Astrocyte of the cerebellum (primary cell): ENCODE data around the gene ARHGEF25.

Experiments used
- DNase-seq: peaks from one replicate; pipeline ENCODE4 v3.0.0-alpha.2; 2011; ENCODE audit warnings: low read depth
- H3K4me3 ChIP-seq: 2 replicates; pipeline ENCODE4 v1.5.1; 2011; ENCODE audit warnings: mild to moderate bottlenecking, low read depth, low read length, moderate library complexity
- in situ Hi-C: cut with HindIII; loops from 2 replicates; pipeline ENCODE4 v1.10.0; 2017; ENCODE audit warnings: low sequenced_read_pairs
- TF ChIP-seq, protein P1 (sequence below): IDR thresholded peaks from 2 replicates; pipeline ENCODE4 v1.5.1; 2012; ENCODE audit warnings: low read length, low read depth, moderate library complexity, mild to moderate bottlenecking; ENCODE audit errors: missing control alignments

ARHGEF25 gene

DNA sequence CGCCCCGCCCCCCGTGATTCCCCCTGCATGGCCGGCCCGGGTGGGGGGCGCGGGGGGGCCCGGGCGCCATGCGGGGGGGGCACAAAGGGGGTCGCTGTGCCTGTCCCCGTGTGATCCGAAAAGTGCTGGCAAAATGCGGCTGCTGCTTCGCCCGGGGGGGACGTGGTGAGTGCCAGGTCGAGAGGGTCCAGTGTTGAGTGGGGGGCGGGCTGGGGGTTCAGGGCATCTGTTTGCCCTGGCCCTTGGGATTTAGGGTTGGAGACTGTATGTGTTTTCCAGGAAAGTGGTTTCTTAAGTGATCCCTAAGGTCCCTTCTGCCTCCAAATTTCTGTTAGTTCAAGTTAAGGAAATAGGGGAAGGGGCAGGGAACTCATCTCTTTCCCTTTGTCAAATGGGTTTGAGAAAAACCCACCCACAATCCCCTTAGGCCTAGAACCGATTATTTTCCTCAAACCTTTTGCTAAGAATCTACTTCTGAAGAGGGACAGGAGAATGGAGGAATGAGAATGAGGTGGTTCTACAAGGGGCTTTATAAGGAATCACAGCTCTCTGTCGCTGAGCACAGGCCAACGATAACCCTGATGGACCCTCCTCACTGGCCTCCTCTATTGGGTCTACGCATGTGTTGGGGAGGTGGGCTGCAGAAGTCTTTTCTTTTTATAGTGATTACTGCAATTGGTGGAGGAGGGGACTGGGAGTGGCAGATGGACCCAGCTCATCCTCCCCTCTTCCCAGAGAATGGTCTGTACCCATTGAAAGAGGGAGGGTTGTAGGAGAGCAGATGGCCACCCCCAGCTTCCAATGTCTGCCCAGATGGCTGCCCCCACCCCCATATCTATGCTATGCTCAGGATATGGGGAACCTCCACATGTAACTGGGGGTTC lies 834 bp downstream of the ARHGEF25 start:
- TF ChIP-seq, protein P1, sequence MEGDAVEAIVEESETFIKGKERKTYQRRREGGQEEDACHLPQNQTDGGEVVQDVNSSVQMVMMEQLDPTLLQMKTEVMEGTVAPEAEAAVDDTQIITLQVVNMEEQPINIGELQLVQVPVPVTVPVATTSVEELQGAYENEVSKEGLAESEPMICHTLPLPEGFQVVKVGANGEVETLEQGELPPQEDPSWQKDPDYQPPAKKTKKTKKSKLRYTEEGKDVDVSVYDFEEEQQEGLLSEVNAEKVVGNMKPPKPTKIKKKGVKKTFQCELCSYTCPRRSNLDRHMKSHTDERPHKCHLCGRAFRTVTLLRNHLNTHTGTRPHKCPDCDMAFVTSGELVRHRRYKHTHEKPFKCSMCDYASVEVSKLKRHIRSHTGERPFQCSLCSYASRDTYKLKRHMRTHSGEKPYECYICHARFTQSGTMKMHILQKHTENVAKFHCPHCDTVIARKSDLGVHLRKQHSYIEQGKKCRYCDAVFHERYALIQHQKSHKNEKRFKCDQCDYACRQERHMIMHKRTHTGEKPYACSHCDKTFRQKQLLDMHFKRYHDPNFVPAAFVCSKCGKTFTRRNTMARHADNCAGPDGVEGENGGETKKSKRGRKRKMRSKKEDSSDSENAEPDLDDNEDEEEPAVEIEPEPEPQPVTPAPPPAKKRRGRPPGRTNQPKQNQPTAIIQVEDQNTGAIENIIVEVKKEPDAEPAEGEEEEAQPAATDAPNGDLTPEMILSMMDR = no peak
- no peak for DNase-seq
- in situ Hi-C loops = no loop called here
- H3K4me3 ChIP-seq = peak overlapping the region; percentile 59

DNA sequence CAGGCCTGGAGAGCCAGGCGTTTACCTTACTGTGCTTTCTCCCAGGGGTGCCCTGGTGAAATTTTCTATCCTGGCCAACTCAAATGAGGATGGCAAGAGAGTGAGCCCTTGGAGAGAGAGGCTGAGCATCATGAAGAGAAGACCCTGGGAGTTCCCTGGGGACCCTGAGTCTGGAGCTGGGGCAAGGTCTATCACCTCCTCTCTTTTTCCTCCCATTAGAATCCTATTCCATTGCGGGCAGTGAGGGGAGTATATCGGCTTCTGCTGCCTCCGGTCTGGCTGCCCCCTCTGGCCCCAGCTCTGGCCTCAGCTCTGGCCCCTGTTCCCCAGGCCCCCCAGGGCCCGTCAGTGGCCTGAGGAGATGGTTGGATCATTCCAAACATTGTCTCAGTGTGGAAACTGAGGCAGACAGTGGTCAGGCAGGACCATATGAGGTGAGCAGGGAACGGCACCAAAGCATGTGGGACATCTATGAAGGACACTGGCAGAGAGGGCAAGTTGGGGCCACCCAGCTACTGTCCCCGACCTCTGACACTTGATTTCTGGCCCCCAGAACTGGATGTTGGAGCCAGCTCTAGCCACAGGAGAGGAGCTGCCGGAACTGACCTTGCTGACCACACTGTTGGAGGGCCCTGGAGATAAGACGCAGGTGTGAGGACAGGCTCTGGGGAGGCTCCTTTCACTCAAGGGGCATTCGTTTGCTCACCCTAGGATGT lies 1.6 kb downstream of the ARHGEF25 start:
- in situ Hi-C loops = no loop called here
- TF ChIP-seq, protein P1 = no peak
- no peak overlapping the region for H3K4me3 ChIP-seq
- DNase-seq = no peak

DNA sequence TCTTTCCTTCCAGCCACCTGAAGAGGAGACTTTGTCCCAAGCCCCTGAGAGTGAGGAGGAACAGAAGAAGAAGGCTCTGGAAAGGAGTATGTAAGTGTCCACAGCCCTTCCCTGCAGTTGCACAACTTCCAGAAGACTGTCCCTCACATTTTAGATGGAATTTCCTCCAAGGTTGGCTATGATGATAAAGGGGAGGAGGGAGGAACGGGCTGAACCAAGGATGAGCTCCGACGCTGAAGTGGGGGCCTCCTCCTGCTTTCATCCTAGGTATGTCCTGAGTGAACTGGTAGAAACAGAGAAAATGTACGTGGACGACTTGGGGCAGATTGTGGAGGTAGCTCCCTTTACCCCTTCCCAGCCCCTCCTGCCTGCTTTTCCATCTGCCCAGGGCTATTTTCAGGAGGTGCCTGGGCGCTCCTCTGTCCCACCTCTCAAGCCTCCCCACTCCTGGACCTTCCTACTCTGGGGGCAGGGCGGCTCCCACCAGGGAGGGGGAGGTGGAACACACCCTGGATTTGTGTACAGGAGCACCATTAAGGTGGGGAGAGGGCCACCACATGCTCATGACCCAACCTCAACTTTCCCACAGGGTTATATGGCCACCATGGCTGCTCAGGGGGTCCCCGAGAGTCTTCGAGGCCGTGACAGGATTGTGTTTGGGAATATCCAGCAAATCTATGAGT lies 2.3 kb downstream of the ARHGEF25 start:
- no peak for DNase-seq
- TF ChIP-seq, protein P1 = no peak
- in situ Hi-C loops = no loop called here
- no peak overlapping the region for H3K4me3 ChIP-seq

DNA sequence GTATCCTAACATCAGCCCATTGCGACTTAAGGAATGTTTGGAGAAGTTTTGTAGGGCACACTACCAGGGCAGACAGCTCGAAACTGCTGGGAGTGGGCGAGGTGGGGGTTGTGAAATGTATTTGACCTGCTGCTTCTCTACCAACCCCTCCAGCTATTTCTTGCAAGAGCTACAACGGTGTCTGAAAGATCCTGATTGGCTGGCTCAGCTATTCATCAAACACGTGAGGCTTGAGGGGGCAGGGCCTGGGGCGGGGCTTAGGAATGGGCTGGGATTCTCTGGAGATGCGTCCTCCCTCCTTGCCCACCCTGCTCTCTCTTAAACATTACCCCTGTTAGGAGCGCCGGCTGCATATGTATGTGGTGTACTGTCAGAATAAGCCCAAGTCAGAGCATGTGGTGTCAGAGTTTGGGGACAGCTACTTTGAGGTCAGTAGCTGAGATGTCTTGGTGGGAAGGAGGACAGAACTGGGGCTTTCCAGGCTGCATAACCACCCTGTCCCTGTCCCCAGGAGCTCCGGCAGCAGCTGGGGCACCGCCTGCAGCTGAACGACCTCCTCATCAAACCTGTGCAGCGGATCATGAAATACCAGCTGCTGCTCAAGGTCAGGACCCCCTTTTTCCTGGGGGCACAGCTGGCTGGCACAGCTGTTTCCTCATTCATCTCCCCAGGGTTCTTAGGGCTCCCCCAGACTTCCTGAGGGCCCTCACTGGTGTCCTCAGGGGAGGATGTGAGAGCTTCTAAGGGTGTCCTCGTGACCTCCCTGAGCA lies 3.1 kb downstream of the ARHGEF25 start:
- TF ChIP-seq, protein P1 = no peak
- in situ Hi-C loops = no loop called here
- no peak for DNase-seq
- no peak overlapping the region for H3K4me3 ChIP-seq

DNA sequence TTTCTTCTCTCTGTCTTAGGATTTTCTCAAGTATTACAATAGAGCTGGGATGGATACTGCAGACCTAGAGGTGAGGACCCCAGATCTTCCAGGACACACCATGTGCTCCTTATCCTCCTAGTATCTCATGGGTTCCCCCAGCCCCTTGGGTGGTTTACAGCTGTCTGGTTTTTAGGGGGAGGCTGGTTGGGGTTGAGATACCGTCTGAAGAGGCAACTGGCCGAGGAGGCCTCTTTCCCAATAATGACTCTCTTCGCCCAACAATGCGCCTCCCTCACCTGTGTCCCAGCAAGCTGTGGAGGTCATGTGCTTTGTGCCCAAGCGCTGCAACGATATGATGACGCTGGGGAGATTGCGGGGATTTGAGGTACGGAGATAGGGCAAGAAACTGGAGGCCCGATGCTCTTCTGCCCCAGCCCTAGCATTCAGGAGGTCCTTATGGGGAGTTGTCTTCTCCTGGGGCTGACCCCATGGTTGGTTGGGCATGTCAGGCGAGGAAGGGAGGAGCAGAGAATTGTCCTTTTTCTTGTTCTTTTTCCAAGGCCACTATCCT lies 3.8 kb downstream of the ARHGEF25 start:
- DNase-seq = no peak
- no peak overlapping the region for H3K4me3 ChIP-seq
- in situ Hi-C loops = no loop called here
- TF ChIP-seq, protein P1 = no peak

DNA sequence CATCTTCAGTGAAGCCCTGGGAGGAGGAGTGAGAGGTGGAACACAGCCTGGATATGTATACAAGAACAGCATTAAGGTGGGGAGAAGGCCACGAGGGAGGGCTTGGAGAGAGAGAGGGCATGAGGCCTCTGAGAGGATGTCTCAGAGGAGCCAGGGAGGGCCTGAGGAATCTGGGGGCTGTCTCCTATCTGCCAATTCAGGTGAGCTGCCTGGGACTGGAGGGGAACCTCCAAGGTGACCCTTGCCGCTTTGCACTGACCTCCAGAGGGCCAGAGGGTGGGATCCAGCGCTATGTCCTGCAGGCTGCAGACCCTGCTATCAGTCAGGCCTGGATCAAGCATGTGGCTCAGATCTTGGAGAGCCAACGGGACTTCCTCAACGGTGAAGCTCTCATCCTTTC lies 4.4 kb downstream of the ARHGEF25 start:
- no peak for DNase-seq
- TF ChIP-seq, protein P1 = no peak
- H3K4me3 ChIP-seq = no peak overlapping the region
- in situ Hi-C loops = no loop called here
